HCT116 (cell line): Measurements from ENCODE around the gene PYGB. TPM values are rescaled to one million over a fixed set of nuclear protein-coding genes. Genes with fewer than 3 reads are reported as not detected.

Experiments
- ATAC-seq: fragments of 200-7000 bp; cut with Tn5 transposase; 2 replicates; pipeline ENCODE4 v1.9.1; 2020; ENCODE audit warnings: mild to moderate bottlenecking, moderate library complexity
- BruUV-seq: library from RNA; stranded (reverse); fragments of 400-500 nt; replicated peaks from 2 replicates; lab custom pipeline; 2021; lab: Mats Ljungman, UMichigan
- CTCF ChIA-PET: fragments of 300-600 bp; sonication (Branson Sonifier 250); formaldehyde crosslinking; loops from one replicate; lab custom pipeline; 2021; ENCODE audit warnings: antibody characterized with exemption; lab: Charles Lee
- POLR2A ChIA-PET: fragments of 300-600, 350-600 bp; sonication (Branson Sonifier 250); formaldehyde crosslinking; loops from one replicate; lab custom pipeline; 2021; ENCODE audit warnings: antibody characterized with exemption; lab: Charles Lee
- RAD21 ChIA-PET, 2 experiments: fragments of 300-600 bp; sonication (Branson Sonifier 250); formaldehyde crosslinking; loops; one replicate each; lab custom pipeline; 2023; ENCODE audit warnings: low total read pairs in 2 of 2; ENCODE audit not compliant: uncharacterized antibody in 2 of 2, unreplicated experiment in 2 of 2, low non-redundant PET in 1 of 2; lab: Charles Lee
- DNase-seq: peaks from one replicate; pipeline ENCODE4 v3.0.0-alpha.2; 2010; ENCODE audit warnings: low read depth, low spot score
- H2AFZ ChIP-seq: fragments of 200-600 bp; shearing (Covaris generic), sonication (generic); 2 replicates; pipeline ENCODE4 v1.6.1; 2017; ENCODE audit warnings: low read depth, mixed run types, mixed read lengths, antibody characterized with exemption, low read length; ENCODE audit not compliant: poor library complexity, severe bottlenecking
- H3K27ac ChIP-seq: 2 replicates; pipeline ENCODE4 v1.5.1; 2012; ENCODE audit warnings: low read depth, low read length
- H3K27me3 ChIP-seq: fragments of 200-600 bp; sonication (generic); 2 replicates; pipeline ENCODE4 v1.6.1; 2016; ENCODE audit warnings: mixed run types, low read length, mixed read lengths; ENCODE audit not compliant: insufficient read depth
- H3K36me3 ChIP-seq, 2 experiments: fragments of 200-500 bp in 1 of 2; fragments of 200-600 bp in 1 of 2; sonication (Bioruptor generic) in 1 of 2; sonication (generic) in 1 of 2; 2 replicates each; pipeline versions ENCODE4 v1.5.1 to v1.6.1; 2014 to 2016; ENCODE audit warnings: low read length in 2 of 2, inconsistent platforms in 1 of 2, mixed read lengths in 1 of 2, mixed run types in 1 of 2; ENCODE audit not compliant: insufficient read depth in 2 of 2, control insufficient read depth in 1 of 2
- H3K4me1 ChIP-seq, 2 experiments: fragments of 200-600 bp in 1 of 2; sonication (generic) in 1 of 2; 2 replicates each; pipeline versions ENCODE4 v1.5.1 to v1.6.1; 2012 to 2017; ENCODE audit warnings: low read length in 2 of 2, inconsistent platforms in 1 of 2, mild to moderate bottlenecking in 1 of 2, mixed read lengths in 1 of 2, mixed run types in 1 of 2, moderate library complexity in 1 of 2; ENCODE audit not compliant: insufficient read depth in 2 of 2, control insufficient read depth in 1 of 2
- H3K4me2 ChIP-seq: fragments of 200-600 bp; sonication (generic); 2 replicates; pipeline ENCODE4 v1.6.1; 2017; ENCODE audit warnings: mixed run types, low read length, mixed read lengths
- H3K4me3 ChIP-seq, 2 experiments: fragments of 200-600 bp in 1 of 2; sonication (generic) in 1 of 2; replicated peaks in 1 of 2; 2 replicates each; pipeline ENCODE4 v1.5.1; 2011 to 2016; ENCODE audit warnings: low read length in 2 of 2, control low read depth in 1 of 2, low read depth in 1 of 2, mild to moderate bottlenecking in 1 of 2, mixed read lengths in 1 of 2, mixed run types in 1 of 2
- H3K79me2 ChIP-seq: fragments of 200-600 bp; sonication (generic); 2 replicates; pipeline ENCODE4 v1.6.1; 2017; ENCODE audit warnings: mild to moderate bottlenecking, mixed run types, low read length, moderate library complexity, mixed read lengths; ENCODE audit not compliant: insufficient read depth
- H3K9ac ChIP-seq: fragments of 200-600 bp; sonication (generic); 2 replicates; pipeline ENCODE4 v1.6.1; 2016; ENCODE audit warnings: low read length, mixed read lengths
- H3K9me2 ChIP-seq: fragments of 200-600 bp; sonication (generic), shearing (Covaris generic); 2 replicates; pipeline ENCODE4 v1.6.1; 2017; ENCODE audit warnings: mixed run types, mild to moderate bottlenecking, moderate library complexity; ENCODE audit not compliant: insufficient read depth
- H3K9me3 ChIP-seq, 2 experiments: fragments of 200-500 bp in 1 of 2; fragments of 200-600 bp in 1 of 2; sonication (Bioruptor generic) in 1 of 2; sonication (generic) in 1 of 2; 2 replicates each; pipeline ENCODE4 v1.6.1; 2014 to 2017; ENCODE audit warnings: low read length in 2 of 2, mixed read lengths in 2 of 2, inconsistent platforms in 1 of 2, low read depth in 1 of 2, mild to moderate bottlenecking in 1 of 2, mixed run types in 1 of 2, moderate library complexity in 1 of 2; ENCODE audit not compliant: control insufficient read depth in 1 of 2, insufficient read depth in 1 of 2
- H4K20me1 ChIP-seq: fragments of 200-600 bp; sonication (generic), shearing (Covaris generic); 2 replicates; pipeline ENCODE4 v1.6.1; 2017; ENCODE audit warnings: mixed run types, mild to moderate bottlenecking, moderate library complexity; ENCODE audit not compliant: insufficient read depth
- CBX3 ChIP-seq: IDR thresholded peaks from 2 replicates; pipeline ENCODE4 v1.6.1; 2012; ENCODE audit warnings: low read depth
- ELF1 ChIP-seq: IDR thresholded peaks from 2 replicates; pipeline ENCODE4 v1.6.1; 2012; ENCODE audit warnings: low read depth, borderline replicate concordance
- EZH2phosphoT487 ChIP-seq: fragments of 200-600 bp; IDR thresholded peaks from 2 replicates; pipeline ENCODE4 v1.6.1; 2018; ENCODE audit warnings: antibody characterized with exemption, borderline replicate concordance
- JUND ChIP-seq: IDR thresholded peaks from 2 replicates; pipeline ENCODE4 v1.6.1; 2012
- POLR2AphosphoS5 ChIP-seq: IDR thresholded peaks from 2 replicates; pipeline ENCODE4 v1.6.1; 2011; ENCODE audit warnings: mild to moderate bottlenecking, low read depth, low read length, moderate library complexity
- SIN3A ChIP-seq: IDR thresholded peaks from 2 replicates; pipeline ENCODE4 v1.6.1; 2012; ENCODE audit warnings: low read depth
- SRF ChIP-seq: IDR thresholded peaks from 2 replicates; pipeline ENCODE4 v1.6.1; 2012; ENCODE audit warnings: low read depth
- TCF7L2 ChIP-seq: IDR thresholded peaks from 2 replicates; pipeline ENCODE4 v1.7.0; 2011; ENCODE audit warnings: borderline replicate concordance, inconsistent platforms; ENCODE audit not compliant: insufficient read depth, insufficient read length; ENCODE audit errors: extremely low read depth
- YY1 ChIP-seq: IDR thresholded peaks from 2 replicates; pipeline ENCODE4 v1.6.1; 2011; ENCODE audit warnings: low read length, low read depth, moderate library complexity, mild to moderate bottlenecking; ENCODE audit not compliant: insufficient replicate concordance; ENCODE audit errors: extremely low read depth
- ZNF274 ChIP-seq: fragments of 200-500 bp; sonication (Bioruptor generic); IDR thresholded peaks from 2 replicates; pipeline ENCODE4 v1.6.1; 2014; ENCODE audit warnings: mild to moderate bottlenecking, low read depth, low read length, inconsistent platforms
- intact Hi-C: fragments of 100-400 bp; cut with micrococcal nuclease; formaldehyde crosslinking; loops from 2 replicates; pipeline ENCODE4 v1.10.0; 2022
- total RNA-seq: library from RNA; stranded (reverse); gene quantifications from one replicate; pipeline ENCODE4 v1.2.1, GENCODE V29; 2021; ENCODE audit not compliant: unreplicated experiment
- TF ChIP-seq, protein P1 (sequence below): IDR thresholded peaks from 2 replicates; pipeline ENCODE4 v1.6.1; 2012
- TF ChIP-seq, protein P2 (sequence below), 3 experiments: fragments of 200-600 bp in 1 of 3; sonication (generic) in 1 of 3; IDR thresholded peaks in 2 of 3; conservative IDR thresholded peaks in 1 of 3; 2 replicates each; pipeline ENCODE4 v1.5.1; 2012 to 2017; ENCODE audit warnings: low read depth in 2 of 3, low read length in 2 of 3, antibody characterized with exemption in 1 of 3, borderline replicate concordance in 1 of 3, control low read depth in 1 of 3, mild to moderate bottlenecking in 1 of 3, mixed read lengths in 1 of 3, mixed run types in 1 of 3, moderate library complexity in 1 of 3; ENCODE audit not compliant: insufficient read depth in 1 of 3

Gene PYGB
- total RNA-seq, 1 experiment from 2014 or later: 87.8 TPM

DNA sequence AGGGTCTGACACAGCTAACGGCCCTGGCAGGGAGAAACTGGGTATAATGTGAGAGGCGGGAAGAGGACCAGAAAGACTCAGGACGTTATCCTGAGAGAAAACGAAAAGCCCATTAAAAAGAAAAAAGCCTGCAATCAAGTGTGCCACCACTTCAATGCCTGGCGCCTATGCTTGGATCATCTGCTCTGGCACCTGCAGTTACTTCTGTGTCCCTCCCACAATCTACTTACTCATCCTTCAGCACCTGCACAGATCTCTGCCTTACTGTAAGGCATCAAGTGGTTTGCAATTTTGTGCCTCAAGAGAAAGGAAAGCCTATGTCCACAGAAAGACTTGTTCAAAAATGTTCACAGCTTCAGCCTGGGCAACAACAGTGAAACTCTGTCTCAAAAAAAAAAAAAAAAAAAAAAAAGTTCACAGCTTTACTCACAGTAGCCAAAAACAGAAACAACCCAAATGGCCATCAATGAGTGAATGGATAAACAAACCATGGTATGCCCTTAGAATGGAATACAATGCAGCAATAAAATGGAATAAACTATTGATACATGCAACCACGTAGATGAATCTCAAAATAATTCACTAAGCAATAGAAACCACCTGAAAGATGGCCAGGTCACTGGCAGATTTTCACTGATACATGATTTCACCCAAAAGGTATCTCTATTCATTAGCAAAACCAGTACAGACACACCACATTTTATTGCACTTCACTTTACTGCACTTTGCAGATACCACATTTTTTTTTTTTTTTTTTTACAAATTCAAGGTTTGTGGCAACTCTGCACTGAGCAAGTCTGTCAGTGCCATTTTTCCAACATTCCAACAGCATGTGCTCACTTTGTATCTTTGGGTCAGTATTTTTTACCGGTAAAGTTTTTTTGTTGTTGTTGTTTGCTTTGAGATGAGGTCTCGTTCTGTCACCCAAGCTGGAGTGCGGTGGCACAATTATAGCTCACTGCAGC lies 94.1 kb downstream of the PYGB start:
- Histone ChIP-seq H3K9me2 (no peaks in the 10 kb centered on the region), H3K27ac (no peak overlapping the region), H2AFZ (no peak overlapping the region), H3K4me2 (no peak overlapping the region), H3K27me3 (no peaks in the 10 kb centered on the region), H3K4me1 (no peaks in the 10 kb centered on the region), H3K36me3 (no peaks in the 10 kb centered on the region), H4K20me1 (no peaks in the 10 kb centered on the region), H3K4me3 (no peak overlapping the region), H3K9me3 (no peaks in the 10 kb centered on the region), H3K9ac (no peak overlapping the region), H3K79me2 (peaks cover 21% of the 10 kb centered on the region)
- ATAC-seq (no peak), DNase-seq (no peak)
- CTCF ChIA-PET: no interaction called here
- TF ChIP-seq EZH2phosphoT487 (no peak), ZNF274 (no peak), CBX3 (no peak), POLR2AphosphoS5 (no peak), SRF (no peak), ELF1 (no peak), SIN3A (no peak), JUND (no peak), TCF7L2 (no peak), YY1 (no peak)
- TF ChIP-seq, protein P1, sequence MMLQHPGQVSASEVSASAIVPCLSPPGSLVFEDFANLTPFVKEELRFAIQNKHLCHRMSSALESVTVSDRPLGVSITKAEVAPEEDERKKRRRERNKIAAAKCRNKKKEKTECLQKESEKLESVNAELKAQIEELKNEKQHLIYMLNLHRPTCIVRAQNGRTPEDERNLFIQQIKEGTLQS: no peak
- TF ChIP-seq, protein P2, sequence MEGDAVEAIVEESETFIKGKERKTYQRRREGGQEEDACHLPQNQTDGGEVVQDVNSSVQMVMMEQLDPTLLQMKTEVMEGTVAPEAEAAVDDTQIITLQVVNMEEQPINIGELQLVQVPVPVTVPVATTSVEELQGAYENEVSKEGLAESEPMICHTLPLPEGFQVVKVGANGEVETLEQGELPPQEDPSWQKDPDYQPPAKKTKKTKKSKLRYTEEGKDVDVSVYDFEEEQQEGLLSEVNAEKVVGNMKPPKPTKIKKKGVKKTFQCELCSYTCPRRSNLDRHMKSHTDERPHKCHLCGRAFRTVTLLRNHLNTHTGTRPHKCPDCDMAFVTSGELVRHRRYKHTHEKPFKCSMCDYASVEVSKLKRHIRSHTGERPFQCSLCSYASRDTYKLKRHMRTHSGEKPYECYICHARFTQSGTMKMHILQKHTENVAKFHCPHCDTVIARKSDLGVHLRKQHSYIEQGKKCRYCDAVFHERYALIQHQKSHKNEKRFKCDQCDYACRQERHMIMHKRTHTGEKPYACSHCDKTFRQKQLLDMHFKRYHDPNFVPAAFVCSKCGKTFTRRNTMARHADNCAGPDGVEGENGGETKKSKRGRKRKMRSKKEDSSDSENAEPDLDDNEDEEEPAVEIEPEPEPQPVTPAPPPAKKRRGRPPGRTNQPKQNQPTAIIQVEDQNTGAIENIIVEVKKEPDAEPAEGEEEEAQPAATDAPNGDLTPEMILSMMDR (IDR thresholded peaks at IDR 0.05 in 2 of 3, conservative IDR thresholded peaks at IDR 0.05 in 1 of 3; ENCODE audit: borderline replicate concordance in 1 of 3, insufficient read depth in 1 of 3, low read depth in 2 of 3, low read length in 2 of 3): no peak
- POLR2A ChIA-PET: no interaction called here
- RAD21 ChIA-PET: no interaction called here
- intact Hi-C loops: no loop called here
- no TSS peak for BruUV-seq
